GM19043 (cell line): ENCODE data around the gene SPRR2G.
"Not testable (repeated sequence)": the region's sequence is repeated elsewhere in the genome, so short reads cannot be mapped to it uniquely, and the experiment has no call there.

Experiments
- ATAC-seq: cut with Tn5 transposase; IDR thresholded peaks from one replicate; pipeline ENCODE4 v1.9.1; 2021; ENCODE audit warnings: low read depth; ENCODE audit not compliant: unreplicated experiment

The SPRR2G gene

DNA sequence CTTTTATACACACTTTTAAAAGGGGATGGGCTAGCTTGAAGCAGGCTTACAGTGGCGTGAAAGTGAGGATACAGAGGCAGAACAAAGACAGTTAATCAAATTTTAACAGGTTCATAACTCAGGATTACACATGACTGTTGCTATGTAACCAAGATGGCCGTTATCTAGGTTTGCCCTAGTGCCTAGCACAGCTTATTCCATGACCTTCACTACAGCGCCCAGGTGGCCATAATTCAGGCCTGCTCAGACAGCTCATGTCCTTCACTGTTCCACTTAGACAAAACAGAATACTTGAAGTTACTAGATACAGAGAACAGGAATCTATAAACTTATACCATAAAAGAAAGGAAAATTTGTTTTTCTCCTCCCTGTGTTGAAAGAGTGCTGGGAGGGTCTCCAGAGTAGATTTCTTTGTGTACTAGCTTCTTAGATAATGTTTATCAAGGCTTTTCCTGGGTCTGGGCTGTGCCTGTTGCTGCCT, 31.2 kb downstream of the SPRR2G start:
- ATAC-seq: no peak

DNA sequence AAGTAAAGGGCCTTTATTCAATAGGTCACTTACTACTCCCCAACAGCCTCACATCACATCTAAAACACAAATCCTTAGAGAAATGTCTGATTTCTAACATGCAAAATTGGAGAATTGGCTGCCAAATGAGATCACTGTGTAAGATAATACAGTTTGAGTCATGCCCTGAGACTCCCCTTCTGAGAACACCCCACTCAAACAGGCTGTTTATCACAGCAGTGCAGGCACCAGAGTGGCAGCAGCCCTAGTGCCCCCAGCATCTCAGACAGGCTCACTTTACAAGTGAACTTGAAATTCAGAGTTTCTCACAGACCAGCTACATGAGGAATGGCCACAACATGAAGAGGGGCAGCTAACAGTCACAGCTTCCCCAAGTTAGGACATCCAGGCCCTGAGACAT, 35.4 kb downstream of the SPRR2G start:
- ATAC-seq: not testable (repeated sequence)

DNA sequence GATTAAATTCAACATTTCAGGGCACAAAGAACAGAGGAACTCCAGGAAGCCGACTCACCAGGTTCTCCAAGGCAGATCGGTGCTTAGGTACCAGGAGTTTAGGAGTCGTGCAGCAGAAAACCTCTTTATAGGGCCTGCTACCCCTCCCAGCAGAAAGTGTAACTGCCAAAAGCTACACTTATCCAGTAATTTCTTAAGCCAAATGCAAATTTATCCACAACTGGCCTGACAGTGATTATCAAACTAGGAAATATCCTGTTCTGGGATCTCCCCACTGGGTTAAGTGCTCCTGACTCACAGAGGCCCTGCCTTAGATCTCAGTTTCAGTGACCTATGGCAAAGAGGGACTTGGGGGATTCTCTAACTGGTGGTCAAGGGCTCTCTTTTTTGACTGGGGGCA, 37.3 kb downstream of the SPRR2G start, which contains the start of gene SPRR2F:
Gene SPRR2F (minus strand): TSS at position 101 of the 400 bp plus-strand sequence. CDS start 783 bp downstream, outside the sequence.
- no peak for ATAC-seq

DNA sequence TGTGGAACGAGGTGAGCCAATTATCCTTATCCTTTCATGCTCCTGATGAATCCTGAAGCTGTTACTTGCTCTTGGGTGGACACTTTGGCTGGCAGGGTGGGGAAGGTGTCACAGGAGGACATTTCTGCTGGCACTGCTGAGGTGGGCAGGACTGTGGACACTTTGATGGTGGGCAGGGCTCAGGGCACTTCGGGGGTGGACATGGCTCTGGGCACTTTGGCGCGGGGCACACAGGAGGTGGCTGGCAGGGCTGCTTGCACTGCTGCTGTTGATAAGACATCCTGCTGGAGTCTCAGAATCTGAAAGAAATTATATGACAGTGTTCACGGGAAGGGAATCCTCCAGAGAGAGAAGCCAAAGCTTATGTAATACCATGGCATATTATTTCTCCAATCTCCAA, 38.2 kb downstream of the SPRR2G start:
- not testable (repeated sequence) for ATAC-seq

DNA sequence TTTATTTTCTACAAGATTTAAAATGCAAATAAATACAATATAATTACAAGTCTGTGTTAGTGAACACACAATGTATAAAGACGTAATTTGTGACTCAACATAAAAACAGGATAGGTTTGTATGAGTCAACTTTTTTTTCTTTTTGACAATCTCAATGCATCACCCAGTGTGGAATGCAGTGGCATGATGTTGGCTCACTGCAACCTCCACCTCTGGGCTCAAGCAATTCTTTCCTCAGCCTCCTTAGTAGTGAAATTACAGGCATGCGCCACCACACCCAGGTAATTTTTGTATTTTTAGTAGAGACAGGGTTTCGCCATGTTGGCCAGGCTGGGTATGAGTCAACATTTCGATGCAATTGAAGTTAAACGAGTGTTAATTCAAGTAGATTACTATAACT, 50.4 kb downstream of the SPRR2G start:
- no peak for ATAC-seq
